Osteoblast (primary cell): ENCODE measurements around the gene TLK1. TPM values are rescaled to one million over a fixed set of nuclear protein-coding genes. Genes with fewer than 3 reads are reported as not detected.

Experiments used
- DNase-seq: peaks from one replicate; pipeline ENCODE4 v3.0.0; 2011; ENCODE audit warnings: low spot score, mixed read lengths; ENCODE audit not compliant: insufficient read length; ENCODE audit errors: missing footprints
- H2AFZ ChIP-seq: 2 replicates; pipeline ENCODE4 v1.6.0; 2011; ENCODE audit warnings: mild to moderate bottlenecking, low read length
- H3K27ac ChIP-seq: 2 replicates; pipeline ENCODE4 v1.5.1; 2011; ENCODE audit warnings: mild to moderate bottlenecking, low read depth, low read length, moderate library complexity
- H3K27me3 ChIP-seq: 2 replicates; pipeline ENCODE4 v1.6.0; 2012; ENCODE audit warnings: mild to moderate bottlenecking, control low read depth, inconsistent platforms, low read length, moderate library complexity; ENCODE audit not compliant: insufficient read depth
- H3K36me3 ChIP-seq: 2 replicates; pipeline ENCODE4 v1.5.1; 2011; ENCODE audit warnings: mild to moderate bottlenecking, low read length, control low read depth, moderate library complexity; ENCODE audit not compliant: insufficient read depth
- H3K4me1 ChIP-seq: 2 replicates; pipeline ENCODE4 v1.5.1; 2011; ENCODE audit warnings: mild to moderate bottlenecking, low read length, control low read depth, moderate library complexity; ENCODE audit not compliant: insufficient read depth
- H3K4me2 ChIP-seq: 2 replicates; pipeline ENCODE4 v1.6.0; 2011; ENCODE audit warnings: mild to moderate bottlenecking, low read length; ENCODE audit not compliant: insufficient read depth
- H3K4me3 ChIP-seq: fragments of 200-600 bp; sonication (generic); 3 replicates; pipeline ENCODE4 v1.5.1; 2012; ENCODE audit warnings: mild to moderate bottlenecking, low read length, inconsistent platforms; ENCODE audit not compliant: insufficient read depth
- H3K79me2 ChIP-seq: 2 replicates; pipeline ENCODE4 v1.6.0; 2012; ENCODE audit warnings: mild to moderate bottlenecking, low read length, control low read depth, inconsistent platforms; ENCODE audit not compliant: insufficient read depth
- H3K9me3 ChIP-seq: 2 replicates; pipeline ENCODE4 v1.5.1; 2011; ENCODE audit warnings: low read depth, low read length, control low read depth
- H4K20me1 ChIP-seq: 2 replicates; pipeline ENCODE4 v1.6.0; 2012; ENCODE audit warnings: mild to moderate bottlenecking, low read length, control low read depth; ENCODE audit not compliant: insufficient read depth
- total RNA-seq: library from RNA; depleted of rRNA; stranded (reverse); fragments of >200 nt; gene quantifications from 2 replicates; pipeline ENCODE4 v1.2.3, GENCODE V29; 2012
- TF ChIP-seq, protein P1 (sequence below): IDR thresholded peaks from 2 replicates; pipeline ENCODE4 v1.5.1; 2011; ENCODE audit warnings: mild to moderate bottlenecking, low read depth, low read length, moderate library complexity; ENCODE audit errors: extremely low read depth

The TLK1 gene
- total RNA-seq, 1 donor: 22.1 TPM

DNA sequence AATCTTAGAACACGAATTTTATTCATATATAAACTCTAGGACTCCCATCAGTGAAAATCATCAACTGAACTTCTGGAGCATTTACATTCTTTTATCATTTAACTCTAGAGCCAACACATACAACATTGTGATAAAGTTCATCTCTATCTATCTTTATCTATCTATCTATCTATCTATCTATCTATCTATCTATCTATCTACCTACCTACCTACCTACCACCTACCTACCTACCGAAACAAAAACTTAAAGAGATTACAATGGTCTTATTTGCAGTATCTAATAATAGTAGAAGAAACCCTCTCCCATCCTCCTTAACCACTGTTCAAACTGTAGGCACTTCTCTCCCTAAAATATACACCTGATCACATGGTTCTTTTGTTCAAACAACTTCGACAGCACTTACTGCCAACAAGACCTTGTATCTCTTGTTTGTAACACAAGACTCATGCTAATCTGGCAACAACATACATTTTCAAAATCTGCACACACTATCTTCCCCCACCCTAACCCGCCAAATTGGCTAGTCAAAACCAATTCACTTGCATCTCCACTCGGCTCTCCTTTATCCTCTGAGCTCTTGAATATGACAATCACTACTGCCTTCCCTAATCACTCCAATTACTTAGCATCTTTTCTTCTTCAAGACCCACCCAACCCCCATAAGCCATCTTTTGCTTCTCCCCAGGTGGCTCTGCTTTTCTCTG, 162.6 kb downstream of the TLK1 start:
- H3K9me3 ChIP-seq: no peaks in the 10 kb centered on the region
- TF ChIP-seq, protein P1, sequence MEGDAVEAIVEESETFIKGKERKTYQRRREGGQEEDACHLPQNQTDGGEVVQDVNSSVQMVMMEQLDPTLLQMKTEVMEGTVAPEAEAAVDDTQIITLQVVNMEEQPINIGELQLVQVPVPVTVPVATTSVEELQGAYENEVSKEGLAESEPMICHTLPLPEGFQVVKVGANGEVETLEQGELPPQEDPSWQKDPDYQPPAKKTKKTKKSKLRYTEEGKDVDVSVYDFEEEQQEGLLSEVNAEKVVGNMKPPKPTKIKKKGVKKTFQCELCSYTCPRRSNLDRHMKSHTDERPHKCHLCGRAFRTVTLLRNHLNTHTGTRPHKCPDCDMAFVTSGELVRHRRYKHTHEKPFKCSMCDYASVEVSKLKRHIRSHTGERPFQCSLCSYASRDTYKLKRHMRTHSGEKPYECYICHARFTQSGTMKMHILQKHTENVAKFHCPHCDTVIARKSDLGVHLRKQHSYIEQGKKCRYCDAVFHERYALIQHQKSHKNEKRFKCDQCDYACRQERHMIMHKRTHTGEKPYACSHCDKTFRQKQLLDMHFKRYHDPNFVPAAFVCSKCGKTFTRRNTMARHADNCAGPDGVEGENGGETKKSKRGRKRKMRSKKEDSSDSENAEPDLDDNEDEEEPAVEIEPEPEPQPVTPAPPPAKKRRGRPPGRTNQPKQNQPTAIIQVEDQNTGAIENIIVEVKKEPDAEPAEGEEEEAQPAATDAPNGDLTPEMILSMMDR: no peak
- no peak overlapping the region for H2AFZ ChIP-seq
- H3K4me2 ChIP-seq: no peak overlapping the region
- H3K4me3 ChIP-seq: no peak overlapping the region
- H3K36me3 ChIP-seq: peaks cover 25% of the 10 kb centered on the region
- no peaks in the 10 kb centered on the region for H3K79me2 ChIP-seq
- H4K20me1 ChIP-seq: peaks cover 4% of the 10 kb centered on the region
- DNase-seq: peak; percentile 25
- H3K27me3 ChIP-seq: no peaks in the 10 kb centered on the region
- H3K4me1 ChIP-seq: no peaks in the 10 kb centered on the region
- H3K27ac ChIP-seq: no peak overlapping the region

DNA sequence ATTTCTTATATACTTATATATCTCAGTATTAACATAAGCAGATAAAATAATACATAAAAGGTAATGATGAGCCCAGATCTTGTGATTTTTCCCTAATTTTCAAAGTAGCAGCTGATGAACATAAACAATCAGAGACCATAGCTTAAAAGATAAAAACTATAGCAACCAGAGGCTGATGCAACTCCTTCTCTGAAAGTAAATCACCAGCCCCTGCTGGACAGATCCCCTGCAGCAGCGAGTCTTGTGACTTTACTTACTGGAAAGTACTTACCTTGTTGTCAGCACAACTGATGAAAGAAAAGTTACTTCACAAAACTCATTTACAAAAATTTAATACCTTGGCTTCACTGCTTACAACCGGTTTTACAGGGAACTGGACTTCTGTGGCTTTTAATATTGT, 164.4 kb downstream of the TLK1 start:
- Histone ChIP-seq H4K20me1 (peaks cover 4% of the 10 kb centered on the region), H3K9me3 (no peaks in the 10 kb centered on the region), H3K4me1 (no peaks in the 10 kb centered on the region), H3K36me3 (peaks cover 36% of the 10 kb centered on the region), H2AFZ (no peak overlapping the region), H3K79me2 (no peaks in the 10 kb centered on the region), H3K4me2 (no peak overlapping the region), H3K27me3 (no peaks in the 10 kb centered on the region), H3K27ac (no peak overlapping the region), H3K4me3 (no peak overlapping the region)
- TF ChIP-seq, protein P1: no peak
- DNase-seq: no peak

DNA sequence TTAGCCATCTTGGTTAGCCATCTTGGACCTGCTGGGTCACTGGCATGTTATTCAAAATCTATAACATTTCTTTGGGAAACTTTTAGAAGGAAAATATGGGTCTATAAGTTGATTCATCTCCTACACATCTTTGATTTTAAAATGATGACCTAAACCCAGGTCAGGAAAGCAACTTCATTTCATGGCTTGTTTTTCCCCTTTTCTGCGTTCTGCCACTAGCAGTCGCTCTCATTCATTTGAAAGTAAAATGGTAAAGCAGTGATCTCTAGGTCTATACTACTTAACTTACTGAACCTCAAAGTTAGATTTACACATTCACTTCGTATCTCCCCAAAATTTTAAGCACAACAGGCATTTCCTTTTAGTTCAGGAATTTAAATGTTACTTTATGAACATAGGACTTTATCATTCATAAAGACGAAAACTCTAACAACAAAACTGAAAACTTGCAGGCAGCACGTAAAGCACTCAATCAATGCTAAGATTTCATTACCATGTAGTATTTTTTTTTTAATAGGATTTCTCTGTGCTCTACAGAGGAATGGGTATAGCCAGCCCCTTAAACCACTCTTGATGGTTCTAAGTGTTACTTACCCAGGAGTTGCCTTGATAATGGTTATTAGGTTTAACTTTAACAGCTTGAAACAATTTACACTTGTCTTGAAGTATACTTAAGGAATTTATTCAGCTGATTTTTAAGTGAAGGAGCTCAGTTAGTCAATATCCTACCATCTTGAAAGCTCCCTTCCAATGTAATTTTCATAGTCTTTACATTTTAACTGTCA, 169.1 kb downstream of the TLK1 start:
- Histone ChIP-seq H3K4me1 (no peaks in the 10 kb centered on the region), H3K9me3 (no peaks in the 10 kb centered on the region), H4K20me1 (no peaks in the 10 kb centered on the region), H3K79me2 (no peaks in the 10 kb centered on the region), H2AFZ (no peak overlapping the region), H3K4me2 (no peak overlapping the region), H3K4me3 (no peak overlapping the region), H3K27ac (no peak overlapping the region), H3K36me3 (peaks cover 32% of the 10 kb centered on the region), H3K27me3 (no peaks in the 10 kb centered on the region)
- no peak for DNase-seq
- TF ChIP-seq, protein P1: peak; percentile 17

DNA sequence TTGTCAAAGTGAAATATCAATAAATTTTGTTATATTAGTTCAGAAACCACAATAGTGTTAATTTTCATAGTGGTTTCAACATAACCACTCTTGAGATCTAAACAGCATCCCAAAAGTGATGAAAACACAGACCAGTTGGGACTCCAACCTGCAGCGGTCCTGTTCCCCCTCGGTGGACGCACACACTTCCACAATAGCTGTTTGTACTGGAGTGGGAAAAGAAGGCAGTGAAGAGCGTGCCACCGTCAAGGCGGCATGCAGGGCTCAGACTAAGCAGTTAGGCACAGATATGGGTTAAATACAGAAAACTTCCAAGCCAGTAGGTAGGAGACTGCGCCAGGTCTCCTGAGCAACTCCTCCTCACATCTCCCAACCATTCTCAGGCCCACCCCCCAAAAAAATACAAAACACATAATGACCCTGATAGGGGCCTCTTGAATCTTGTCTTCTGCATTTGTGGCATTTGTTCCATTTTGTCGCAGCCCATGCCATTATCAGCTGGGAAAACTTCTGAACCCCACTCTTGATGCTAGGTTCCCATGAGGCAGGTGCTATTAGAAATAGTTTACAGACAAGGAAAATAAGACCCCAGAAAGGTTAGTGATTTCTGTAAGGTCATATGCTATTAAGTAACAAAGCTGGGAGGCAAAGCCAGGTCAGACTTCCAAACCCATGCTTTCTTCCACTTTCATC, 174.0 kb downstream of the TLK1 start:
- no peak for DNase-seq
- Histone ChIP-seq H3K4me2 (no peak overlapping the region), H3K27me3 (no peaks in the 10 kb centered on the region), H3K36me3 (peaks cover 2% of the 10 kb centered on the region), H3K4me3 (no peak overlapping the region), H3K9me3 (no peaks in the 10 kb centered on the region), H2AFZ (no peak overlapping the region), H3K27ac (no peak overlapping the region), H3K79me2 (no peaks in the 10 kb centered on the region), H4K20me1 (no peaks in the 10 kb centered on the region), H3K4me1 (no peaks in the 10 kb centered on the region)
- TF ChIP-seq, protein P1: no peak
